IPS-NIHi7 (cell line): ENCODE measurements around the gene GMDS.
A peak's percentile ranks its signal among the peaks of the same experiment; 100 is the strongest.

Source experiments
- DNase-seq: peaks from one replicate; pipeline ENCODE4 v3.0.0; 2012; ENCODE audit warnings: mixed read lengths; ENCODE audit errors: extremely low spot score

Gene GMDS

DNA sequence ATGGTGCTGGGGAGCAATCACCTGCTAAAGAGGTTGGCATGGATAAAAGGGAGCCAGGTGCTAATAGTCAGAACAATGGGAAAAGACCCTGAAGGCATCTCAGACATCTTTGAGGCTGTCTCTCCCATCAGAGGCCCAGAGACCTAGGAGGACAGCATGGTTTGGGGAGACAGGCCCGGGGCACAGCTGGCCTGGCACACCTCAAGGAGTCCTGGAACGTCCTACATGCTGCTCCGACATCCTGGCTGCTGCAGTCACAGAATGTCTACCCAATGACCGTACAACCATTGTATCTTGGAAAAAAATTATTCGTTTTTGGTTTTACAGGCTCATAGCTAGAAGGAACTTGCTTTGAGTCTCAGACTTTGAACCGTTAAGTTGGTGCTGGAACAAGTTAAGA is 4.4 kb downstream of the GMDS start:
- DNase-seq, result no peak

DNA sequence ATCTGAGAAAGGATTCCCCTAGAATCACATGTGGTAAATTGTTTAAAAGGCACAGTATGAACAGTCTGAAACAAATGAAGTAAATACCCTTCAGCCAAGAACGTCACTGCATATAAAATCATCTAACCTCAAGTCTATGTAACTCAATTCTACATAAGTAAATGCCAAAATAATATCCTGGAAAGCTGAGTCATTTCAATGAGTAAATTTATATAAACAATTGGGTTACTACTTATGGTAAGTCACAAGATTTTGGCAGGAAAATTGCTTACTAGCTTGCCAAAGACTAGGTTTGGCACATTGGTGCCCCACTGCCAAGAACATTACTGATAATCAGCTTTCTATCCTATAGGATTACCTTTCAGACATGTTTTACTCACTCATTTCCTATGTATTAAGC is 8.4 kb downstream of the GMDS start:
- no peak for DNase-seq

GRCh38 chr6:2235777-2236495 is 9.5 kb downstream of the GMDS start:
- no peak for DNase-seq

GRCh38 chr6:2232445-2232844 is 13.0 kb downstream of the GMDS start:
- no peak for DNase-seq

- DNase-seq, result no peak
Measured at GRCh38 chr6:2231438-2231837, 14.0 kb downstream of the GMDS start.

DNA sequence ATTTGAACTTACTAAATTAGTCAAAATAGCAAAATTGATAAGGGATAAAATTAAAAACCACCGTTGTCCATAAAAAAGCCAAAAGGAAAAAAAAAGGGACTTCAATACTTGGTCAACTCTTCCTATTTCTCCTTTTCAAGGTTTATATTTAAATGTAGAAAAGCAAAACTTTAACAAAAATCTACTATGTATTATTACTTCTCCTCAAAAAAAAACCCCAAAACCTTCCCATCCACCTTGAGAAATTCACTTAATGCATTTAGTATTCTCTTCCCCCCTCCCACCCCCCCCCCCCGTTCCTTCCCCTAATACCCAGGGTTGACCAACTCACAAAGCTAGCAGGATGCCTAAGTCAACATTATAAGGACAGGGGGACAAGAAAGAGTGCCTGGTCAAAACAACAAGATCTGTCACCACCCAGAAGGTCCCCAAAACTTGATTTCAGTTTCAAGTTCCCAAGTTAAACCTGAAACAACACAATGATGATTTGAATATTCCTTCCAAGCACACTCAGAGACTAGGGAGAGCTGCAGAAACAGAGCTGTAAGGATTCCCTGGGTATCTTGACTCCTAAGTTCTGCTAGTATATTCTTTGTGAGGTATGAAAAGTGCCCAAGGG is 14.6 kb downstream of the GMDS start:
- no peak for DNase-seq

DNA sequence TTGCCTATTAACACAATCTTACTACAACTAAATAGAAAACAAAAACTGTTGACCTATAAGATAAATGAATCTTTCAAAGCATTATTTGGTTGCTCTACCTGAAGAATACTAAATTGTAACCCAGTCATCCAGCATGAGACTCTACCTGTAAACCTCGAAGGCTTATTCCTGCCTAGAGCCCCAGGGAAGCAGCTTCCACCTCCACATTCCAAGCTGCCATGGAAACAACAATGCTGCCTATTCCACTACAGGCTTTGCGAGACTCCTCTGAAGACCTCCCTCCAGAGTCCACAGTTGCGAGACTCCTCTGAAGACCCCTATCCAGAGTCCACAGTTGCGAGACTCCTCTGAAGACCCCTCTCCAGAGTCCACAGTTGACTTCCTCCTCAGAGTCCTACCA is 15.7 kb downstream of the GMDS start:
- DNase-seq, result peak; percentile 52

DNA sequence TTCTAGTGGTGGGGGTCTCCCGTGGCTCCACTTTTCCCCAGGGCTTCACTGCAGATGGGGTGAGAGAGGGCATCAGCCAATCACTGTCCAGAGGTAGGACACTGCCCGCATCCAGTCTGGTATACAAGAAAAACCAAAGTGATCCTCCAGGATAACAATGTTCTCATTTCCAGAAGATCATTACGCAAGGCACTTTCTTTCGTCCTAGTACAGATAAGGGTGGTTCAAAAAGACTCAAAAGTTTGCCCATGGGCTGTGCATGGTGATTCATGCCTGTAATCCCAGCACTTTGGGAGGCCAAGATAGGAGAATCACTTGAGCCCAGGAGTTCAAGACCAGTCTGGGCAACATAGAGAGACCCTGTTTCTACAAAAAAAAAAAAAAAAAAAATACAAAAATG is 16.4 kb downstream of the GMDS start:
- no peak for DNase-seq

GRCh38 chr6:2228392-2228791 is 17.0 kb downstream of the GMDS start:
- DNase-seq, result no peak

DNA sequence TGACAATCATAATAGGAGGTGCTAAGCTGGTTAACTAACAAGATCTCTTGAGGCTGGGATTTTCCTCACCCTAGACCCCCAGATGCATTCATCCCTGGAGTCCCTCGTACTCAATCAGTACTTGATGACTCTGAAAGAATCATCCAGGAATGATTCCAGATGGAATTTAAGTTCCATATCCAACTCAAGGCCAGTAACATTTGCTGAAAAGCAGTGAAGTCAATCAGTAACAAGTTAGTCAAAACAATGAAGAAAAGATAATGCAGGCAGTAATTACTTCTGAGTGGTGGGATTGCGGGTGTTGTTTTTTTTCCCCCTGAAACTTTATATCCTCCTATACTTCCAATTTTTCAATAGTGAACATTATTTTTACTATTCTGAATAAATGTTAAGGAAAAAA is 18.6 kb downstream of the GMDS start:
- no peak for DNase-seq

- DNase-seq, result no peak
Measured at GRCh38 chr6:2225422-2226392, 19.7 kb downstream of the GMDS start.

DNA sequence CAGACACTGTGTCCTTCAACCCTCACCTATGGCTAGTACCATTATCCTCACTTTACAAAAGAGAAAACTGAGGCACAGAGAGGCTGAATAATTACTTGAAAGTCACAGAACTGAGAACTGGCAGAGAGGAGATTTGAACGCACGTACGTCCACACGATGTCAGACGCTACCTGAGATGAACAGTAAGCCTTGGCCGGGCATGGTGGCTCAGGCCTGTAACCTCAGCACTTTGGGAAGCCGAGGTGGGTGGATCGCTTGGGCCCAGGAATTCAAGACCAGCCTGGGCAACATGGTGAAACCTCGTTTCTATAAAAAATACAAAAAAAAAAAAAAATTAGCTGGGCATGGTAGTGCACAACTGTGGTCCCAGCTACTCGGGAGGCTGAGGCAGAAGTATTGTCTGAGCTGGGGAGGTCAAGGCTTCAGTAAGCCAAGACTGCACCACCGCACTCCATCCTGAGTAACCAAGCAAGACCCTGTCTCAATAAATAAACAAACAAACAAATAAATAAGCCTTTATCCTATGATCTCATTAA is 20.5 kb downstream of the GMDS start:
- no peak for DNase-seq

DNA sequence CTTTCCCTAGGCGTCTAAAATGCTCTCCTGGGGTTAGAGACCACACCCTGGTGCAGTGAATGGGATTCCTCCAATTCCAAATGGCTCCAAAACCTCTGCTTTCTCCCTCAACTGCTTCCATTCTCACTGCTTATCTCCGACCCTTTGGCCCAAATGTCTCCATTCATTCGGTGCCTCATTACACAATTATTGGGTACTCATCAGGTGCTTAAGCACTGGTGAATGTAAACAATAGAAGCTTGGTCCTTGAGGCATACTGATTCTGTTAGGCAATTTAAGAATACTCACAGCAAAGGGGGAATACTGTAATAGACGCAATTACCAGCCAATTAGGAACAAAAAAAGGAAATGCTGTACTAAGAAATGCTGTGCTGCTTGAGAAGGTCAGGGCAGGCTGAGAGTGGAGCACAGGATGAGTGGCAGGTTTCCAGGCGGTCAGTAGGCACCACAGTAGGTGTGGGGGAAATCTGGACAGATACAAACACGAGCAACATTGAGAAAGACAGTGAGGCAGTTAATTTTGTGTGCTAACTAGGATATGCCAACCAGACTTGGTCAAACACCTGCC is 23.0 kb downstream of the GMDS start:
- DNase-seq, result peak; percentile 18

GRCh38 chr6:2221726-2222274 is 23.6 kb downstream of the GMDS start:
- no peak for DNase-seq

- DNase-seq, result no peak
Measured at GRCh38 chr6:2220154-2220553, 25.3 kb downstream of the GMDS start.

- DNase-seq, result no peak
Measured at GRCh38 chr6:2218866-2219265, 26.5 kb downstream of the GMDS start.

DNA sequence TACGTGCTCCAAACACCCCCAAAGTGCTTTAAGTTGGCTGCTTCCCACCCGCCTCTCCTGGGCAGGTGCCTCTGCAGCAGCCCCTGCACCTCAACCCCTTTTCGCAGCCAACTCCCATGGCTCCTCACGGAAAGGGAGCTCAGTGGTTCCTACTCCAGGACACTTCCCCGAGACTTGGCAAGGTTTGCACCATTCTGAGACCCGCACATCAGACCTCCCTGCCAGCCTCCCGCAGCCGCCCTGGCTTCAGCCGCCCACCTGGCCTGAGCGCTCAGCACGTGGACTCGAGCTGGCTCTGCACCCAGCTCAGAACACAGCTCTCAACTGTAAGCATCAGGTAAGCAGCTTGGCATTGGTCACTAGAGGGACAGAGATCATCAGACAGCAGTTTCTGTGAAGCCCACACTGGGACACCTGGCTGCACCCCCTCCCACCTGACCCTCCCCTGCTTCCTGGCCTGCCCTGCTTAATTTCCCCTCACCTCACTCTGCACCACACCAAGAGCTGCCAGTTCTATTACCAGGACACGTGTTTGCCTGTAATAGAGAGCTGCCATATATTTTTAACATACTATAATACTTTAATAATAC is 28.5 kb downstream of the GMDS start:
- DNase-seq, result no peak

- DNase-seq, result no peak
Measured at GRCh38 chr6:2215342-2215741, 30.1 kb downstream of the GMDS start.

DNA sequence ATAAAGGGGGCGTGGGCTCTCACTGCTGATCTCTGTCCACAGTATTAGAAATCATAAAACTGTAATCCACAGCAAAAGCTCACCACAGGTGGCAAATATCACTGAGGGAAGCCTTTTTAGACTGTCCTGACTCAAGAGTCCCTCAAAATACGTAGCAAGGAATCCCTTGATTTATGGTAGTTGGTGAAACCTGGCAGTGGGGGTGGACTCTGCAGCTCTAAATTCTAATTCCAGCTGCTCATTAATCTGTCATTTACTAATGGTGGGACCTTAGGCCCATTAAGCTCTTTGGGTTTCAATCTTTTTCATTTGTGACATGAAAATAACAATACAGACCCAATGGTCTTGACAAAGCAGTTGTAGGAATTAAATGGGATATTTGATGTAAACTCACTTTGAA is 32.3 kb downstream of the GMDS start:
- DNase-seq, result no peak

GRCh38 chr6:2209226-2209809 is 36.1 kb downstream of the GMDS start:
- DNase-seq, result peak; percentile 72

GRCh38 chr6:2208468-2208867 is 36.9 kb downstream of the GMDS start:
- DNase-seq, result no peak
